Activated CD4-positive, CD25-positive, alpha-beta regulatory T cell treated with anti-CD3 and anti-CD28 coated beads, Interleukin-2, amount 50 U/mL, for 72 hours (primary cell): ENCODE results near the gene PCDHGA6.

Experiments
- DNase-seq: peaks from one replicate; pipeline ENCODE4 v3.0.0; 2021

Gene PCDHGA6

GRCh38 chr5:141422742-141423291 lies 49.1 kb downstream of the PCDHGA6 start:
- DNase-seq, result no peak

- no peak for DNase-seq
Measured at GRCh38 chr5:141427783-141428426, 54.2 kb downstream of the PCDHGA6 start.
